Ovary (tissue), 9 donors: ENCODE results near the gene RDH16. TPM values are rescaled to one million over a fixed set of nuclear protein-coding genes. Genes with fewer than 3 reads are reported as not detected.

Source experiments
- DNase-seq, 5 donors: peaks; one replicate each; pipeline ENCODE4 v3.0.0-alpha.2; 2019 to 2020
- H3K27ac ChIP-seq, 2 donors: fragments of 200-600 bp; one replicate each; pipeline versions ENCODE4 v1.5.1 to v1.8.0; 2019 to 2022
- H3K27me3 ChIP-seq: fragments of 200-600 bp; one replicate; pipeline ENCODE4 v1.8.0; 2022
- H3K36me3 ChIP-seq: fragments of 200-600 bp; sonication (generic); one replicate; pipeline ENCODE4 v1.5.1; 2019
- H3K4me1 ChIP-seq: one replicate; pipeline ENCODE4 v1.8.1; 2013; ENCODE audit warnings: mild to moderate bottlenecking, moderate library complexity; ENCODE audit not compliant: insufficient read depth
- H3K4me3 ChIP-seq: fragments of 200-600 bp; sonication (generic); one replicate; pipeline ENCODE4 v1.5.1; 2017
- H3K9me3 ChIP-seq, 2 donors: fragments of 200-600 bp in 1 of 2; sonication (generic) in 1 of 2; one replicate each; pipeline versions ENCODE4 v1.5.1 to v1.8.1; 2013 to 2019; ENCODE audit warnings: mild to moderate bottlenecking in 1 of 2, moderate library complexity in 1 of 2
- EP300 ChIP-seq: sonication (generic); formaldehyde crosslinking; IDR thresholded peaks from one replicate; pipeline ENCODE4 v1.6.1; 2017; ENCODE audit warnings: antibody characterized with exemption
- POLR2A ChIP-seq: fragments of 450-650 bp; IDR thresholded peaks from one replicate; pipeline ENCODE4 v1.6.1; 2017; ENCODE audit warnings: antibody characterized with exemption, mild to moderate bottlenecking, moderate library complexity
- WGBS, 3 donors: extraction: QIAGEN DNeasy Blood & Tissue Kit in 1 of 3; methylation state at CpG; one replicate each; pipeline versions ENCODE4 v1.1.5 to v1.1.7; 2013 to 2017; 5-methylcytosine and 5-hydroxymethylcytosine counted together
- intact Hi-C, 4 donors: fragments of 100-400 bp; cut with DNase I; formaldehyde crosslinking; loops; one replicate each; pipeline versions ENCODE4 v1.11.0 to v1.15.1; 2022 to 2023
- polyA plus RNA-seq, 2 donors: library from polyadenylated mRNA; stranded (reverse); fragments of 200-250 nt in 1 of 2; fragments of 350-450 nt in 1 of 2; fragmentation: Illumina TruSeq in 1 of 2; extraction: RNeasy Lipid Tissue Mini Kit (QIAGEN cat#74804) in 1 of 2; gene quantifications; one replicate each; pipeline ENCODE4 v1.2.3, GENCODE V29; 2013 to 2014
- total RNA-seq, 7 donors: library from RNA; depleted of rRNA in 2 of 7; stranded (reverse); fragments of >200 nt in 2 of 7; fragmentation: NEBNext Ultra II Directional in 3 of 7; extraction: Animal tissue kit (Norgen Biotek cat#: 25700) in 3 of 7; gene quantifications; one replicate each; pipeline versions ENCODE4 v1.1.0 to v1.2.4, GENCODE V29; 2016 to 2023
- TF ChIP-seq, protein P1 (sequence below), 3 donors: fragments of 450-650 bp in 2 of 3; fragments of 200-600 bp in 1 of 3; IDR thresholded peaks; one replicate each; pipeline versions ENCODE4 v1.5.1 to v1.8.0; 2016 to 2022; ENCODE audit warnings: antibody characterized with exemption in 3 of 3, mild to moderate bottlenecking in 1 of 3
- donor health status: DM: no; HTN: no; CAD: no; lungs with moderate emphysema.
- donor health status: DM: no; HTN: no; CAD: no.
- donor health status: Bipolar disorder and iron deficiency.
- donor health status: DM: yes; HTN: yes; CAD: no.
- donor health status: DM: no; HTN: no; CAD: no.
- donor health status: DM: yes; HTN: yes; CAD: no.

RDH16 gene
- total and polyA plus RNA-seq, 9 donors: 0.22 to 0.64 (median 0.34) TPM

DNA sequence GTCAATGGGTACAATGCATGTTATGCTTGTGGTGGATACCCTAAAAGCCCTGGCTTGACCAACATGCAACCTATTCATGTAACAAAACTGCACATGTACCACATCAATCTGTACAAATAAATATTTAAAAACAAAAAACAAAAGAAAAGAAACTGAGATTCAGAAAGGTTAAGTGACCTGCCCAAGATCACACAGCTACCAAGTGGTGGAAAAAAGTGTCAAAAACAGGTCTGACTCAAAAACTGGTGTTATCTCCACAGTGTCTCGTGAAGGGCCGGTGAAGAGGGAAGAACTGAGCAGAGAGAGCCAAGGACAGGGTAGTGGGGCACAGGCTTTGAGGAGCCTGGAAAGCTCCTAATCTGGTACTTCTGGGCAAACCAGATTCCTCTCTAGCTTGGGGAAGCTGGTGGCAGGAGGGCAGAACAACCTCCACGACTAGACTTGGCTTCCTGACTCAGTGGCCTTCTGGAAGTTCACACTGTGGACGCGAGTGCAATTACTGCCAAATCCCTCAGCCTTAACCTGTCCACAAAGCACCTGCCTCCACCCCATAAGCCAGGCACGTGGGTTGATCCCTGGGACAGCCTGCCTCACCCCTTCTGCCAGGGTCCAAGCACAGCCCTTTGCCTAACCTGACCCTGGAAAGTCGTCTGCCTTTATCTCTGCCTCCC lies 33.4 kb upstream of the RDH16 start:
- intact Hi-C loops: no loop called here

DNA sequence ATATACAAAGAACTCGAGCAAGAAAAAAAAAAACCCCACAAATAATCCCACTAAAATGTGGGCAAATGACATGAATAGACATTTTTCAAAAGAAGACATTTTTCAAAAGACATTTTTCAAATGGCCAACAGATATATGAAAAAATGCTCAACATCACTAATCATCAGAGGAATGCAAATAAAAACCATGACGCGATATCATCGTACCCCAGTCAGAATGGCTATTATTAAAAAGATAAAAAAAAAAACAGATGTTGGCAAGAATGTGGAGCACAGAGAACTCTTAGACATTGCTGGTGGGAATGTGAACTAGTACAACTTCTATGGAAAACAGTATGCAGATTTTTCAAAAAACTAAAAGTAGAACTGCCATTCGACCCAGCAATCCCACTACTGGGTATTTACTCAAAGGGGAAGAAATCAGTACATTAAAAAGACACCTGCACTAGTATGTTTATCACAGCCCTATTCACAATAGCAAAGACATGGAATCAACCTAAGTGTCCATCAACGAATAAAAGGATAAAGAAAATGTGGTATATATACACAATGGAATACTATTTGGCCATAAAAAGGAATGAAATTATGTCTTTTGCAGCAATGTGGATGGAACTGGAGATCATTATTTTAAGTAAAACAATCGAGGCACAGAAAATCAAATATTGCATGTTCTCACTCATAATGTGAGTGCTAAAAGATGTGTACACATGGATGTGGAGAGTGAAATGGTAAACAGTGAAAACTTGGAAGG lies 32.6 kb upstream of the RDH16 start:
- TF ChIP-seq POLR2A: no peak
- H3K27ac ChIP-seq: no peak overlapping the region
- no peaks in the 10 kb centered on the region for H3K36me3 ChIP-seq
- WGBS, 3 donors: 38 to 56% (median 38%) methylated on average over 7 of the region's 7 CpGs
- no peaks in the 10 kb centered on the region for H3K27me3 ChIP-seq
- no peaks in the 10 kb centered on the region for H3K4me1 ChIP-seq
- DNase-seq: no peak
- intact Hi-C loops: loop anchor here in 2 of 4 donors (5.0 kb wide), 2 partner anchors 228 to 233 kb away; partner anchors contain the start of gene HSD17B6 (in 1 of the 2)
- no peaks in the 10 kb centered on the region for H3K9me3 ChIP-seq
- H3K4me3 ChIP-seq: no peak overlapping the region

More for the DNA sequence above, 33.4 kb upstream of the RDH16 start:
- TF ChIP-seq POLR2A: no peak
- TF ChIP-seq, protein P1, sequence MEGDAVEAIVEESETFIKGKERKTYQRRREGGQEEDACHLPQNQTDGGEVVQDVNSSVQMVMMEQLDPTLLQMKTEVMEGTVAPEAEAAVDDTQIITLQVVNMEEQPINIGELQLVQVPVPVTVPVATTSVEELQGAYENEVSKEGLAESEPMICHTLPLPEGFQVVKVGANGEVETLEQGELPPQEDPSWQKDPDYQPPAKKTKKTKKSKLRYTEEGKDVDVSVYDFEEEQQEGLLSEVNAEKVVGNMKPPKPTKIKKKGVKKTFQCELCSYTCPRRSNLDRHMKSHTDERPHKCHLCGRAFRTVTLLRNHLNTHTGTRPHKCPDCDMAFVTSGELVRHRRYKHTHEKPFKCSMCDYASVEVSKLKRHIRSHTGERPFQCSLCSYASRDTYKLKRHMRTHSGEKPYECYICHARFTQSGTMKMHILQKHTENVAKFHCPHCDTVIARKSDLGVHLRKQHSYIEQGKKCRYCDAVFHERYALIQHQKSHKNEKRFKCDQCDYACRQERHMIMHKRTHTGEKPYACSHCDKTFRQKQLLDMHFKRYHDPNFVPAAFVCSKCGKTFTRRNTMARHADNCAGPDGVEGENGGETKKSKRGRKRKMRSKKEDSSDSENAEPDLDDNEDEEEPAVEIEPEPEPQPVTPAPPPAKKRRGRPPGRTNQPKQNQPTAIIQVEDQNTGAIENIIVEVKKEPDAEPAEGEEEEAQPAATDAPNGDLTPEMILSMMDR (IDR thresholded peaks at IDR 0.05): no peak
- TF ChIP-seq EP300: no peak
- WGBS, 3 donors: 46 to 67% (median 58%) methylated on average over 7 of the region's 7 CpGs
- Histone ChIP-seq H3K27me3 (no peaks in the 10 kb centered on the region), H3K27ac (no peak overlapping the region), H3K4me3 (no peak overlapping the region), H3K36me3 (no peaks in the 10 kb centered on the region), H3K9me3 (no peaks in the 10 kb centered on the region), H3K4me1 (no peaks in the 10 kb centered on the region)
- no peak for DNase-seq

DNA sequence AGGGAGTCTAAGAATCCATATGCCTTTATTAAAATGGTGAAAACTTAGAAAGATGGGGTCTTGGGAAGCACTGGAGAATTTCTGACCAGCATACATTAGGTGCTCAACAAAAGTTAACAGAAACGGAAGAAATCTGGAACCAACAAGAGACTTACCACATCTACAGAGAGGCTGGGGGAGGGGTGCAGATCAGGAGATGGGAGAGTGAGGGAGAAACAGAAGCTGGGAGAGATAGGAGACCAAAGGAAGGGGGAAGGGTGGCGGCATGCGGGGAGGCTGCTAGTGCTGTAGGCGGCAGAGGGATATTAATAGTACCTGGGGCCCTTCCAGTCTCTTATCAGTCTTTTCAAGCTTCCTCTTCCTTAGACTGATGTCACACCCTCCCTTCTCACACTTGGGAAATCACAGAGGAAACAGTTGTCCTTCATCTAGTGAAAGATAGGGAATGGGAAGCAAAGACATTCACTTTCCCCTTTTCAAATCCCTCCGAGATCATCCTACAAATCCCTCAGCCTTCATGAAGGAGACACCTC lies 30.9 kb upstream of the RDH16 start:
- Histone ChIP-seq H3K27me3 (no peaks in the 10 kb centered on the region), H3K27ac (no peak overlapping the region), H3K36me3 (no peaks in the 10 kb centered on the region), H3K9me3 (no peaks in the 10 kb centered on the region), H3K4me1 (no peaks in the 10 kb centered on the region), H3K4me3 (no peak overlapping the region)
- 42 to 59% (median 46%) methylated on average over 5 of the region's 5 CpGs for WGBS, 3 donors
- DNase-seq: no peak
- TF ChIP-seq, protein P1 (IDR thresholded peaks at IDR 0.05): no peak
- TF ChIP-seq POLR2A: no peak
- TF ChIP-seq EP300: no peak
- intact Hi-C loops: loop anchor here in 2 of 4 donors (5.0 kb wide), 2 partner anchors 226 to 231 kb away; partner anchors contain the start of gene HSD17B6 (in 1 of the 2)

DNA sequence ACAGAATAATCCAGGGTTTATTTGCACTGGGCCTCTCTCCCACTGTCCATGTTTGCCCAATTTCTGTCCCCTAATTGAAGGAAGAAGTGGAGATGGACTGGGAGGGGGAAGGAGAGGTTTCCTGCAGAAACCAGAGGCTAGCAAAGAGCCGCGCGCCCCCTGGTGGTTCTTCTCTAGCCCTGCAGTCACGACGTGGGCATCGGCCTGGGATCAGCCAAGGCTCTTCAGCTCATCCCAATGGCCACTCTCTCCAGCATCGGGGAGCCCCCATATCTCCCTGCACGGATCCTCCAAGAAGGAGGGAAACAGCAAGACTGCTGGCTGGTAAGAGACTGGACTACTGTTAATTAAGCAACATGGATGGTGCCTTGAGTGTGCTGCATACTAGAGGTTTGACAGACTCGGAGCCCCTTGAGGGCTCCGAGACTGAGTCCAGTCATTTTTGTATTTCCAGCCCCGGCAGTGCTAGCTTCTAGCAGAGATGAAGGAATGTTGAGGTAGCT lies 30.2 kb upstream of the RDH16 start:
- intact Hi-C loops: loop anchor here (2.0 to 5.0 kb wide), 4 partner anchors 225 to 231 kb away; partner anchors contain the start of gene HSD17B6 (in 1 of the 4)
- DNase-seq: peak; percentile 73 to 89 (median 85)
- no peak overlapping the region for H3K27ac ChIP-seq
- no peak for TF ChIP-seq EP300
- TF ChIP-seq, protein P1 (IDR thresholded peaks at IDR 0.05): peak; percentile 60 to 87 (median 86)
- WGBS, 3 donors: 21 to 22% (median 21%) methylated on average over 11 of the region's 11 CpGs
- no peaks in the 10 kb centered on the region for H3K36me3 ChIP-seq
- H3K27me3 ChIP-seq: no peaks in the 10 kb centered on the region
- H3K4me1 ChIP-seq: no peaks in the 10 kb centered on the region
- H3K9me3 ChIP-seq: no peaks in the 10 kb centered on the region
- H3K4me3 ChIP-seq: no peak overlapping the region
